EL (cell line): ENCODE results near the gene UBE2N.
A peak's percentile ranks its signal among the peaks of the same experiment; 100 is the strongest.

Source experiments
- DNase-seq: peaks from one replicate; pipeline ENCODE4 v3.0.0-alpha.2; 2016

The UBE2N gene

GRCh38 chr12:93379326-93379980, 62.3 kb downstream of the UBE2N start:
- peak; percentile 21 for DNase-seq

GRCh38 chr12:93378998-93379325, 62.8 kb downstream of the UBE2N start:
- DNase-seq, result no peak

GRCh38 chr12:93378196-93378997, 63.4 kb downstream of the UBE2N start:
- DNase-seq, result peak; percentile 73

- peak; percentile 94 for DNase-seq
Measured at GRCh38 chr12:93377252-93378195, 64.2 kb downstream of the UBE2N start, which contains the start of gene NUDT4. Gene NUDT4, plus strand, starts transcription at chr12:93377925. Its CDS starts 398 bp downstream, at chr12:93378323.

- DNase-seq, result peak; percentile 30
Measured at GRCh38 chr12:93376436-93377251, 65.1 kb downstream of the UBE2N start.

- DNase-seq, result no peak
Measured at GRCh38 chr12:93375906-93376305, 65.8 kb downstream of the UBE2N start.

GRCh38 chr12:93373961-93374656, 67.6 kb downstream of the UBE2N start:
- DNase-seq, result no peak

- no peak for DNase-seq
Measured at GRCh38 chr12:93370947-93371346, 70.8 kb downstream of the UBE2N start.

- DNase-seq, result no peak
Measured at GRCh38 chr12:93369505-93369904, 72.2 kb downstream of the UBE2N start.

GRCh38 chr12:93368766-93369165, 73.0 kb downstream of the UBE2N start:
- DNase-seq, result no peak

GRCh38 chr12:93366422-93366821, 75.3 kb downstream of the UBE2N start:
- no peak for DNase-seq

GRCh38 chr12:93365616-93366405, 75.9 kb downstream of the UBE2N start:
- no peak for DNase-seq

- DNase-seq, result no peak
Measured at GRCh38 chr12:93363841-93364297, 77.9 kb downstream of the UBE2N start.

GRCh38 chr12:93361151-93361919, 80.4 kb downstream of the UBE2N start:
- peak; percentile 6 for DNase-seq

- DNase-seq, result no peak
Measured at GRCh38 chr12:93360688-93361087, 81.1 kb downstream of the UBE2N start.

GRCh38 chr12:93358821-93359220, 82.9 kb downstream of the UBE2N start:
- DNase-seq, result no peak

- no peak for DNase-seq
Measured at GRCh38 chr12:93358058-93358457, 83.7 kb downstream of the UBE2N start.

- DNase-seq, result no peak
Measured at GRCh38 chr12:93356214-93356613, 85.5 kb downstream of the UBE2N start.
